B cell (primary cell): ENCODE measurements around the gene FRMPD4. TPM values are rescaled to one million over a fixed set of nuclear protein-coding genes. Genes with fewer than 3 reads are reported as not detected.
"Not testable (repeated sequence)": the region's sequence is repeated elsewhere in the genome, so short reads cannot be mapped to it uniquely, and the experiment has no call there.

ENCODE experiments used
- ATAC-seq: fragments of 200-7000 bp; cut with Tn5 transposase; one replicate; pipeline ENCODE4 v1.10.0; 2021; ENCODE audit warnings: low read depth, mild to moderate bottlenecking, moderate number of reproducible peaks, moderate library complexity
- CTCF ChIA-PET: fragments of 350-600 bp; sonication (Branson Sonifier 250); formaldehyde crosslinking; loops from one replicate; lab custom pipeline; 2021; ENCODE audit warnings: antibody characterized with exemption, inconsistent platforms; lab: Charles Lee
- POLR2A ChIA-PET: fragments of 350-600 bp; sonication (Branson Sonifier 250); formaldehyde crosslinking; loops from one replicate; lab custom pipeline; 2021; ENCODE audit warnings: antibody characterized with exemption; lab: Charles Lee
- DNase-seq: peaks from one replicate; pipeline ENCODE4 v3.0.0; 2013
- H2AFZ ChIP-seq: 2 replicates; pipeline ENCODE4 v1.6.1; 2012; ENCODE audit warnings: mild to moderate bottlenecking, low read depth, low read length; ENCODE audit not compliant: insufficient read depth, poor library complexity, severe bottlenecking
- H3K27ac ChIP-seq, 2 donors: 1 replicate in 1 of 2; 2 replicates in 1 of 2; pipeline ENCODE4 v1.5.1; 2012 to 2013; ENCODE audit warnings: low read length in 2 of 2, mild to moderate bottlenecking in 2 of 2, moderate library complexity in 1 of 2
- H3K27me3 ChIP-seq, 4 experiments: fragments of 200-600 bp in 1 of 4; sonication (generic) in 1 of 4; replicated peaks in 1 of 4; 1 replicate in 2 of 4; 2 replicates in 2 of 4; pipeline versions ENCODE4 v1.6.1 to v1.7.0; 2013 to 2016; ENCODE audit warnings: low read length in 3 of 4, mild to moderate bottlenecking in 2 of 4, mixed read lengths in 1 of 4, moderate library complexity in 1 of 4; ENCODE audit not compliant: insufficient read depth in 4 of 4, control insufficient read depth in 3 of 4; ENCODE audit errors: control extremely low read depth in 1 of 4
- H3K36me3 ChIP-seq, 2 experiments: replicated peaks in 1 of 2; 1 replicate in 1 of 2; 2 replicates in 1 of 2; pipeline versions ENCODE4 v1.6.1 to v1.7.1; 2013; ENCODE audit warnings: low read length in 1 of 2; ENCODE audit not compliant: insufficient read depth in 2 of 2, control insufficient read depth in 1 of 2; ENCODE audit errors: control extremely low read depth in 1 of 2, extremely low read depth in 1 of 2
- H3K4me1 ChIP-seq, 2 donors: fragments of 200-600 bp in 1 of 2; sonication (generic) in 1 of 2; 1 replicate in 1 of 2; 2 replicates in 1 of 2; pipeline versions ENCODE4 v1.5.1 to v1.6.1; 2013 to 2017; ENCODE audit warnings: low read length in 2 of 2; ENCODE audit not compliant: control insufficient read depth in 2 of 2, insufficient read depth in 2 of 2
- H3K4me2 ChIP-seq: replicated peaks from 2 replicates; pipeline ENCODE3; 2012; ENCODE audit warnings: mild to moderate bottlenecking, low read depth, low read length; ENCODE audit not compliant: poor library complexity, severe bottlenecking
- H3K4me3 ChIP-seq, 5 experiments: fragments of 200-600 bp in 1 of 5; sonication (generic) in 1 of 5; 1 replicate in 3 of 5; 2 replicates in 2 of 5; pipeline versions ENCODE4 v1.5.1 to v1.7.0; 2011 to 2016; ENCODE audit warnings: low read length in 4 of 5, mild to moderate bottlenecking in 4 of 5, low read depth in 2 of 5, control low read depth in 1 of 5, moderate library complexity in 1 of 5; ENCODE audit not compliant: insufficient read depth in 1 of 5; ENCODE audit errors: control extremely low read depth in 1 of 5, extremely low read depth in 1 of 5
- H3K79me2 ChIP-seq: fragments of 200-600 bp; sonication (generic); one replicate; pipeline ENCODE4 v1.6.0; 2016; ENCODE audit warnings: low read length; ENCODE audit not compliant: control insufficient read depth, insufficient read depth
- H3K9ac ChIP-seq: fragments of 200-600 bp; sonication (generic); 2 replicates; pipeline ENCODE4 v1.6.1; 2017; ENCODE audit warnings: mild to moderate bottlenecking, low read length, moderate library complexity
- H3K9me3 ChIP-seq, 3 donors: one replicate each; pipeline versions ENCODE4 v1.6.1 to v1.7.1; 2013; ENCODE audit warnings: low read length in 2 of 3; ENCODE audit not compliant: control insufficient read depth in 2 of 3, insufficient read depth in 1 of 3; ENCODE audit errors: control extremely low read depth in 1 of 3
- H4K20me1 ChIP-seq: 2 replicates; pipeline ENCODE4 v1.6.0; 2012; ENCODE audit warnings: mild to moderate bottlenecking, low read length; ENCODE audit not compliant: insufficient read depth, control insufficient read depth, poor library complexity, severe bottlenecking
- H3K27ac Mint-ChIP-seq: one replicate; pipeline ENCODE4 v1.8.0; 2021; ENCODE audit warnings: mixed read lengths
- H3K27me3 Mint-ChIP-seq: one replicate; pipeline ENCODE4 v1.8.0; 2021; ENCODE audit warnings: mixed read lengths
- H3K4me1 Mint-ChIP-seq: one replicate; pipeline ENCODE4 v1.8.0; 2021; ENCODE audit warnings: mixed read lengths
- H3K4me3 Mint-ChIP-seq: one replicate; pipeline ENCODE4 v1.8.0; 2021; ENCODE audit warnings: mixed read lengths
- H3K9me3 Mint-ChIP-seq: one replicate; pipeline ENCODE4 v1.8.0; 2022; ENCODE audit warnings: mixed read lengths; ENCODE audit not compliant: insufficient read depth
- CTCF ChIP-seq: fragments of 200-600 bp; IDR thresholded peaks from one replicate; pipeline ENCODE4 v1.8.0; 2022; ENCODE audit warnings: antibody characterized with exemption, mild to moderate bottlenecking
- EZH2 ChIP-seq: IDR thresholded peaks from 2 replicates; pipeline ENCODE4 v1.6.1; 2012; ENCODE audit warnings: borderline replicate concordance, low read depth, mild to moderate bottlenecking, moderate library complexity, low read length; ENCODE audit not compliant: insufficient read depth, poor library complexity, severe bottlenecking
- WGBS: methylation state at CpG from one replicate; pipeline ENCODE4 v1.1.5; 2013; ENCODE audit warnings: missing lambda C conversion rate; ENCODE audit not compliant: insufficient coverage; 5-methylcytosine and 5-hydroxymethylcytosine counted together
- intact Hi-C: fragments of 100-400 bp; cut with micrococcal nuclease; formaldehyde crosslinking; loops from one replicate; pipeline ENCODE4 v1.10.0; 2022
- polyA plus RNA-seq: library from polyadenylated mRNA; depleted of rRNA; stranded (reverse); fragments of >200 nt; gene quantifications from 2 replicates; pipeline ENCODE4 v1.2.3, GENCODE V29; 2012
- total RNA-seq, 2 donors: library from RNA; stranded (reverse); fragments of 120-200 nt in 1 of 2; gene quantifications; 1 replicate in 1 of 2; 2 replicates in 1 of 2; pipeline versions ENCODE4 v1.2.3 to v1.2.4, GENCODE V29; 2013 to 2022

FRMPD4 gene
- total and polyA plus RNA-seq, 2 donors (not counting 1 experiment from before 2014, with no cell fraction given): not detected

GRCh38 chrX:12526306-12526705 lies 388.0 kb downstream of the FRMPD4 start:
- no peak for ATAC-seq
- Mint-ChIP-seq H3K27ac (no peak overlapping the region), H3K4me3 (no peak overlapping the region), H3K9me3 (no peaks in the 10 kb centered on the region), H3K27me3 (no peaks in the 10 kb centered on the region), H3K4me1 (no peaks in the 10 kb centered on the region)
- H2AFZ ChIP-seq: no peak overlapping the region
- intact Hi-C loops: no loop called here
- no peak for DNase-seq
- ChIA-PET CTCF (no interaction called here), POLR2A (no interaction called here)
- H3K4me1 ChIP-seq: no peaks in the 10 kb centered on the region
- WGBS: no CpG with 5 or more reads among the region's 5 CpGs
- no peak overlapping the region for H3K4me3 ChIP-seq
- no peak overlapping the region for H3K9ac ChIP-seq
- no peaks in the 10 kb centered on the region for H3K36me3 ChIP-seq
- no peak overlapping the region for H3K4me2 ChIP-seq
- TF ChIP-seq EZH2 (no peak), CTCF (no peak)
- H3K27ac ChIP-seq: no peak overlapping the region
- H3K9me3 ChIP-seq: no peaks in the 10 kb centered on the region
- no peaks in the 10 kb centered on the region for H3K27me3 ChIP-seq
- no peaks in the 10 kb centered on the region for H4K20me1 ChIP-seq
- no peaks in the 10 kb centered on the region for H3K79me2 ChIP-seq

DNA sequence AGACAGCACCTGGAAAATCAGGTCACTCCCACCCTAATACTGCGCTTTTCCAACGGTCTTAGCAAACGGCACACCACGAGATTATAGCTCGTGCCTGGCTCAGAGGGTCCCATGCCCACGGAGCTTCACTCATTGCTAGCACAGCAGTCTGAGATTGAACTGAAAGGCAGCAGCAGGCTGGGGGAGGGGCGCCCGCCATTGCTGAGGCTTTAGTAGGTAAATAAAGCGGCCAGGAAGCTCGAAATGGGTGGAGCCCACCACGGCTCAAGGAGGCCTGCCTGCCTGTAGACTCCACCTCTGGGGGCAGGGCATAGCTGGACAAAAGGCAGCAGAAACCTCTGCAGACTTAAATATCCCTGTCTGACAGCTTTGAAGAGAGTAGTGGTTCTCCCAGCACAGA lies 399.8 kb downstream of the FRMPD4 start:
- H3K4me2 ChIP-seq, H3K9me3 ChIP-seq, H3K27ac Mint-ChIP-seq, H3K79me2 ChIP-seq, H3K27me3 ChIP-seq, DNase-seq, H3K9me3 Mint-ChIP-seq, H3K27ac ChIP-seq, H3K36me3 ChIP-seq, H3K4me3 Mint-ChIP-seq, CTCF ChIA-PET, H3K27me3 Mint-ChIP-seq, ATAC-seq, intact Hi-C loops, H3K4me1 ChIP-seq, H4K20me1 ChIP-seq, H2AFZ ChIP-seq, H3K4me3 ChIP-seq, H3K9ac ChIP-seq, H3K4me1 Mint-ChIP-seq: not testable (repeated sequence)
- POLR2A ChIA-PET: interaction anchor here (0.6 kb wide), 1 partner anchor 572 kb away, joined by 3 read pairs; no protein-coding TSS in a partner anchor
- WGBS: no CpG with 5 or more reads among the region's 11 CpGs

- H3K4me1 Mint-ChIP-seq, H2AFZ ChIP-seq, H3K36me3 ChIP-seq, DNase-seq, H3K27me3 ChIP-seq, H3K9ac ChIP-seq, H3K79me2 ChIP-seq, H3K27ac Mint-ChIP-seq, CTCF ChIA-PET, H3K4me3 ChIP-seq, intact Hi-C loops, H4K20me1 ChIP-seq, H3K27ac ChIP-seq, H3K27me3 Mint-ChIP-seq, H3K4me3 Mint-ChIP-seq, ATAC-seq, H3K4me2 ChIP-seq, H3K4me1 ChIP-seq, H3K9me3 ChIP-seq, POLR2A ChIA-PET, H3K9me3 Mint-ChIP-seq: not testable (repeated sequence)
- WGBS: no CpG with 5 or more reads among the region's 3 CpGs
Measured at GRCh38 chrX:12542251-12542650, 404.0 kb downstream of the FRMPD4 start.
